ENCODE results near the gene SEZ6L.

SEZ6L gene

GRCh38 chr22:26134654-26135330 is 34.5 kb upstream of the SEZ6L start:
- no peak for DNase-seq (ENCODE audit: extremely low read depth, low read depth)
- no peak for TF ChIP-seq CTCF (IDR thresholded peaks at IDR 0.05; ENCODE audit: low read depth, low read length)

DNA sequence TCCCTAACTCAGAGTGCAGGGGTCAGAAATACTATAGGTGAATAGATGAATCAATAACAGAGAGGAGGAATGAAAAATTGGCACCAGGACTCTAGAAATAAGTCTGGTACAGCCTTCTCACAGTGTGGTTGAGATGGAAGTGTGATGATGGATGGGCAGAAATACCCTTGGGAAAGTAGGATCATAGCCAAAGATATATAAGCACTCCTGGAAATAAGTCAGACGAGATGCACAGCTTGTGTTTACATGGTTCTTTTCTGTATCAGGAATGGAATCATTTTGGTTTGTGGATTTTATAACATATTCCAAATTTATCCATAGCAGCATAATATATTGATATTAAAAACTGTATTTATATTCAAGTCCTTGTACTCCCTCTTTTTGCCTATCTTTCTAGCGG is 33.5 kb upstream of the SEZ6L start:
- TF ChIP-seq CTCF (IDR thresholded peaks at IDR 0.05; ENCODE audit: low read depth, low read length), result no peak
- DNase-seq (ENCODE audit: extremely low read depth, low read depth), result no peak

GRCh38 chr22:26139310-26139709 is 30.0 kb upstream of the SEZ6L start:
- TF ChIP-seq CTCF (IDR thresholded peaks at IDR 0.05; ENCODE audit: low read depth, low read length), result no peak

DNA sequence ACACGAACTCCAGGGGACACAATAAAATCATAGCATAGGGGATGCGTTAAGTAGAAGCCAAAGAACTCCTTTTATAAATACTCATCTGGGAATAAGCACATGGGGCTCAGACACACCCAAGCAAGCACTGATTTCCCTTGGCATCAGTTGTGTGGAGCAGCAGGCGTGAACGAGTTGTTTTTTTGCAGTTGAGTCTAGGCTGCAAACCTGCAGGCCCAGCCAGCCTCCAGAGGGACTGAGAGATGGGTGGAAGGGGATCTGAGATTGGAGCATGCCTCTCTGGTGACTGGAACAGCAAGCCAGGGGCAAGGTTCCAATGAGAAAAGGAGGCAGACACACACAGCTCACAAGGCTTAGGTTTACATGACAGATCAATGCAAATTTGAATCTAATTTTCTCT is 27.4 kb upstream of the SEZ6L start:
- TF ChIP-seq CTCF (IDR thresholded peaks at IDR 0.05; ENCODE audit: low read depth, low read length), result no peak
- no peak for DNase-seq (ENCODE audit: extremely low read depth, low read depth)

More at GRCh38 chr22:26139310-26139709, 30.0 kb upstream of the SEZ6L start:
- no peak for DNase-seq (ENCODE audit: extremely low read depth, low read depth)

DNA sequence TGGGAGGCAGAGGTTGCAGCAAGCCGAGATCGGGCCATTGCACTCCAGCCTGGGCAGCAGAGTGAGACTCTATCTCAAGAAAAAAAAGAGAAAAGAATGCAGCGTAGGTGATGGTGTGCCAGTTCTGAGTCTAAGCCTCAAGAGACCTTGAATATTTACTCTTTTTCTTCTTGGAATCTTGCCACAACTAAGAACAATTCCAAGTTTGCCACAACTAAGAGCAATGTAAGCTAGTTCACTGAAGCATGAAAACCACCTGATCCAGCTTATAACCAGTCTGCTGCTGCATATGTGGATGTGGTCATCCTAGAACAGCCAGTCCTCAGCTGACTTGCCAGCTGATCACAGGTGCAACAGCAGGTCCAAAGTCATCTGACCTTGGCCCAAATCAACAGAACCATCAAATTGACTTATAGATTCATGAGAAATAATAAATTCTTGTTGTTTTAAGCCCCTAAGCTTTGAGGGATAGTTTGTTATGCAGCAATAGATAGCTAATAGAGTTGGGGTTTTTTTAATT is 25.4 kb upstream of the SEZ6L start:
- DNase-seq (ENCODE audit: extremely low read depth, low read depth), result no peak
- TF ChIP-seq CTCF (IDR thresholded peaks at IDR 0.05; ENCODE audit: low read depth, low read length), result no peak

DNA sequence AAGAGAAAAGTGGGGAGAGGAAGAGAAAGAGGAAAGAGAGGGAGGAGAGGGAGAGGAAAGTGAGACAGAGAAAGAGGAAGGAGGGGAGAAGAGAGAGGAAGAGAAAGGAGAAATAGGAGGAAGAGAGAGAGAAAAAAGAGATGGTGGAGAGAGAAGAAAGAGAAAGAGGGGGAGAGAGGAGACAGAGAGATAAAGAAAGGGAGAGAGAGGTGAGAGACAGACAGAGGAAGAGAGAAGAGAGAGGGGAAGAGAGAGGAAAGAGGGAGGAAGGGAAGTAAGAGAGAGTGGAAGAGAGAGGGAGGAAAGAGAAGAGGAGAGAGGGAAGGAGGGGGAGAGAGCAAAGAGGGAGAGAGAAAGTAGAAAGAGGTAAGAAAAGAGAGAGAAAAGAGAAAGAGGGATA is 9.4 kb upstream of the SEZ6L start:
- TF ChIP-seq CTCF (IDR thresholded peaks at IDR 0.05; ENCODE audit: low read depth, low read length), result no peak
- DNase-seq (ENCODE audit: extremely low read depth, low read depth), result no peak

GRCh38 chr22:26161746-26162145 is 7.5 kb upstream of the SEZ6L start:
- no peak for TF ChIP-seq CTCF (IDR thresholded peaks at IDR 0.05; ENCODE audit: low read depth, low read length)

More at GRCh38 chr22:26161746-26162145, 7.5 kb upstream of the SEZ6L start:
- no peak for DNase-seq (ENCODE audit: extremely low read depth, low read depth)

All from AG09319 (cell line).